GM08714 (cell line): ENCODE measurements around the gene KPNB1.

Experiments
- H3K4me3 ChIP-seq: fragments of 200-500 bp; sonication (Bioruptor generic); 2 replicates; pipeline ENCODE4 v1.5.1; 2014; ENCODE audit warnings: mild to moderate bottlenecking, low read length, inconsistent platforms
- ZNF274 ChIP-seq: IDR thresholded peaks from 2 replicates; pipeline ENCODE4 v1.6.1; 2012; ENCODE audit warnings: mild to moderate bottlenecking, low read depth, low read length

The KPNB1 gene

DNA sequence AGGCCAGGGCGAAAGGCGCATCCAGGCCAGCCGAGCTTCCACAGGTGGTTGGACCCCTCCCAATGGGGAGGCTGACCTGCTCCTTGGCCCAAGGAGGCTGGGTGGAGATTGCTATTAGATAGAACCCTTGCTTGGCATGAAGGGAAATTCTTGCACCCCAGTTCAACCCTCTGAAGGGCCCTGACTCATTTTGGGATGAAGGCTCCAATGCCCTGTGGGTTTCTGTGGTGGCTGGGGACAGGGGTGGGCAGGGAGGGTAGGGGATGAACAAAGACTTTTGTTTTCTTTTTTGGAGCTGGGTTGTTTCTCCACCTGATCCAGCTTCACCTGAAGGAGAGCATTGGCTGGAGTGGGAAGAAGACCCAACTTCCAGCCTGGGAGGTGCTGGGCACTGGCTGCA lies 66.7 kb downstream of the KPNB1 start:
- H3K4me3 ChIP-seq, result no peak overlapping the region
- TF ChIP-seq ZNF274, result no peak

DNA sequence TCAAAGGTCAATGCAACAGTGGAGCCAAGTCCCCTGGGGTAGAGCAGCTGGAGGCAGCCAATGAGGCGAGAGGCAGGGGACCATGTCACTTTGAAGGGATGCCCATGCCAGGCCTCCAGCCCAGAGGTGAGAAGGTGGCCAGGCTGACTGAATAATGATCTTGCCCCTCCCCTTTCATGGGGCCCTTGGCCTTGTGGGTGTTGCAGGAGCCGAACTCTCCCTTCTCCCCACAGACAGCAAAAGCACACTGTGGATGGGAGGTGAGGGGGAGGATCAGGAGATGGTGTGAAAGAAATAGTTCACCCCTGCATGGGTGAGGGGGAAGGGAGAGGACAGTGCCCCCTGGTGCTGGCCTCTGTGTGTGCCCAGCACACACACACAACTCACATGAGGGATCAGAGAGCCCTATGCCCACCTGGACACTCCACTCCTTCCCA lies 67.6 kb downstream of the KPNB1 start:
- no peak for TF ChIP-seq ZNF274
- H3K4me3 ChIP-seq, result no peak overlapping the region

DNA sequence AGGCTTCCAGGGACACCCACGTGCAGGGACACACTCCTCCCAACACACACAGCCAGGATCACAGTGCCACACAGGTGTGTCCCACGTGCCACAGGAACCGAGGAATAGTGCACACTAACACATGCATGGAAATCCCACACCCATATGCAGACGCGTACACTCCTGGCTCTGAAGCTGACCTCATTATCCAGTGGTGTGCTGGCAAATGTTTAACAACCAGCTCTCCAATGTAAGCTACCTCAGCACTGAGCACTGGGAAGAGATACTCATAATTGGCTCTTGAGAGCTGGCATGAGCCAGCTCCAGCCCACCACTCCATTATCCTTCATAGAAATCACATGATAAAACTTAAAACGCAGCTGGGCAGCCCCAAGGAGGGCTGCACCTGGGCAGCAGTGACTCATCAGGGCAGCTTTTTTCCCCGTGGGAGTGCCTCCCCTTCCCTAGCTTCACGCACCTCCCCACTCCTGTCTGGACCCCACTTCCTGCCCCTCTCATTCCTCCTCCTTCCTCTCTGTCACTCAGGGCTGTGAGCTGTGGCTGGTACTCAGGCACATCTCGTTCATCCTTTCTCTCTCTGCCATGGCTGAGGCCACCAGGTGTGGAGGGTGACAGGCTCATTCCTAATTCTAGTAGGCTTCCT lies 68.4 kb downstream of the KPNB1 start:
- TF ChIP-seq ZNF274, result no peak
- no peak overlapping the region for H3K4me3 ChIP-seq

DNA sequence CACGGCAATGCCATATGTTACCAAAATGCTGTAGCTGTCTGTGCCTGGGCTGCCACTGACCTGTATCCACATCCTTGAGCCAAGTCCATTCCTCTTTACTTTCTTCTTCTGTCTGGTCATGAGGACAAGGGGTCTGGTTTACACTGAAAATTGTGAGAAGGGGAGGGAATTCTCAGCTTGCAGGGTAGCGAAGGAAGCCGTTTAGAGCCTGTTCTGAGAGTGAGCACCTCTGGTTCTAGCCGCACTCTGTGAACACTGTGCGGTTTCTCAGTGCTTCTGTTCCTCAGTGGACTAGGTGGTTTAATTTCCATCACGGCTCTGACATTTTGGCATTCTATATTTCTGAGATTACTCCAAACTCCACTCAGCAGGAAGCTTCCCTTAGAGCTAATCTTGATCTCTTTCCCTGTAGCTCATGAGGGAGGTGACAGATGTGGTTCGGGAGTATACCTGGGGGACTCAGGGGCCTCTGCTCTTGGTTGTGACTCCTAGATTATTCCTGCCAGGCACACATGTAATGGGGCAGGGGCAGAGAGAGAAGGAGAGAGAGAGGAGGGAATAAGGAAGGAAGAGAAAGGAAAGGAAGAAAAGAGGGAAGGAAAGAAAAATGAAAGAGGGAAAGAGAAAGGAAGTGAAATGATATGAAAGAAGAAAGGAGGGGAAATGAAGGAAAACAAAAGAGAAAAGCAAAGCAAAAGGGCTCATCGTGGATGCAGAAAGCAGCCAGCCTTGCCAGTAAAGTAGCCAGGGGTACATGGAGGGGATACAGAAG lies 69.1 kb downstream of the KPNB1 start:
- no peak for TF ChIP-seq ZNF274
- H3K4me3 ChIP-seq, result no peak overlapping the region

DNA sequence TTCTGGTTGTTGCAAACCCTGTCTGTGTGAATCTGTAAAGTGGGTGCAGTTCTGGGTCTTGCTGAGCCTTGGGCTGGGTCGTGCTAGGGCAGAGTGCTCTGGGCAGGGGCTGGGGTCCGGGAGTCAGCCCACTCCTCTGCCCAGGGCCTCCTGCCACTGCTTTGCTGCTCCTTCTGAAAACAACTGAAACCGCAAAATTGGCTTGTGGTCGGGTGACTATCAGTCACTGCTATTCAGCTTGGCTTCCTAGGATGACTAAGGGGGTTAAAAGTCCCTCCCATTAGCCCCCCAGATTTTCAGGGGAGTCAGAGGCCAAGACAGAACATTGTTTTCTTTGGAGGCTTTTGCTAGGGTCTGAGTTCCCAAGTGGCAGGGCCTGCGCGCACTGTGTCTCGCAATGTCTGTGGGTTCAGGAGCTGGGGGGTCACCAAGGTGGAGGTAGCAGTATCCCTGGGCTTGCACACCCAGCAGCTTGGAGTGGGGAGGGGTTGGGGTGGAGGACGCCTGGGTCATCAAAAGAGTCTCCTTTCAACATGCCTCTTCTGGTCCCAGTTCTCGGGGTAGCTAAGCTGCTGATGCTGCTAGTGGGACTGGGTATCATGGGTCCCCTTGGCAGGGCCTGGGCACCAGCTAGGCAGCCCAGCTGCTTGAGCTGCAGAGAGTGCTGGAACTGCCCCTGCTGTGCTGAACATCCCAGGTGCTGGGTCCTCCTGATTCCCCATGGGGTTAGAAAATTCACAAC lies 69.9 kb downstream of the KPNB1 start:
- H3K4me3 ChIP-seq, result no peak overlapping the region
- TF ChIP-seq ZNF274, result no peak

DNA sequence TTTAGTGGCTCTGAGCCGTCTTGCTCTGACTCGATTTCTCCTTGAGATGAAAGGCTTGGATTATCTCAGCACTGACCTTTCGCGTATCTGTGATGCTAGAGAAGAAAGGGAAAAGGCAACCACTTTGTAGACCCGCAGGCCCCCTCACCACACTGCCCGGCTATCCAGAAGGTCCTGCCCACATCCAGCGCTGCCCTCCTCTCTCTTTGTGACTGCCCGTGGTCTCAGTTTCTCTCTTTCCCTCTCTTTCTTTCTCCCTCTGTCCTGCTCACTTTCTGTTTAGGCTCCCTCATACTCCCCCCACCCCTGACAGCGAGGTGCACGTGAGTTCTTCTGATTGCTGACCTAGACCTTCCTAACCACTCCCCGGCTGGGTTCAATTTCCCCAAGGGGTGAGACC lies 70.5 kb downstream of the KPNB1 start:
- no peak for TF ChIP-seq ZNF274
- H3K4me3 ChIP-seq, result no peak overlapping the region

DNA sequence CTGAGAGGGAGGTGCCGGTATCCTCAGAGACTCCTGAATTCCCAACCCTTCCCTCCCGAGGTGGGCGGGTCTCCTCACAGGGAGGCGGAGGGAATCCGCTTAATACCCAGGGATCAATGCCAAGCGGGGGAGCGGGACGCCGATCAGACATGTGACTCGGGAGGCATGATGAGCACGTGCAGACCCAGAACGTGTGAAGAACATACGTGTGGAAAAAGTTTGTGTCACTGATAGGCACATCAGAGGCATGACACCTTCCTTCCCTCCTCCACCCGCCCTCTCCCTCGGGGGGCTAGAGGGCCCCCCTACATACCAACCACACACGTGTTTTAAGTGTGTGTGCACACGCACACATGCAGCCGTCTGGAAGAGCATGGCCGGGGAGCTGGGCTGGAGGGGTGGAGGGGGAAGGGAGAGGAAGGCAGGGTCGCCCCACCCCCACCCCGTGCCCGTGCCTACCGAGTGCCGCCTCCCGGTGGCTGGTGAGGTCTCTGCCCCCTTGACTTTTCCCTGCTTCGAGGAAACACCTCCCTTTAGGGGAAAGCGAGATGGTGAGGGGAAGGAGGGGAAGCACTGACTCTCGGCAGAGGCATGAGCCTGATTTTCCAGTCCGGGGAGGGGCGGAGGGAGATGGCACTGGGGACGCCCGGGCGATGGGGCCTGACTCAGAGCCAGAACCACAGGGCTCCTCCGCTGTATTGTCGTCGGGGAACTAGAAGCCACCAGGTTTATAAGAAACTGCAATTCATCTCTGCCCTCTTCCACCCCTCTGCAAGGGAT lies 71.2 kb downstream of the KPNB1 start:
- H3K4me3 ChIP-seq, result no peak overlapping the region
- TF ChIP-seq ZNF274, result no peak

DNA sequence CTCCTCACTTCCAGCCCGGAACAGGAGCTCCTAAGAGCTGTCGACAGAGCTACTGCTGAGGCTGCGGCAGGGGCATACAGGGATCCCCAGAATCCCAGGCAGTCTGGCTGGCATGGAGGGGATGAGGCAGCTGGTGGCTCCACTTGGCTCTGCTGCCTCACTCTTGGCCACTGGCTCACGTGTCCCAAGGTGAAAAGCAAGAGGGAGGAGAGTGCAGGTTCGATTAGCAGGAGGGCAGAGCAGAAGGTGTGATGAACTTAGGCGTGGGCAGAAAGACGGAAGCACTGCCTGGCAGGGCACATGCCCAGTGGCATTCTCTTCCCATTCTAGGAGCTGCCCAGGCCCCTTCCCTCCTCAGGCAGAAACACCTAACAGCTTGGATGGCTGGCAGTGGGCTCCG lies 72.0 kb downstream of the KPNB1 start:
- TF ChIP-seq ZNF274, result no peak
- no peak overlapping the region for H3K4me3 ChIP-seq

DNA sequence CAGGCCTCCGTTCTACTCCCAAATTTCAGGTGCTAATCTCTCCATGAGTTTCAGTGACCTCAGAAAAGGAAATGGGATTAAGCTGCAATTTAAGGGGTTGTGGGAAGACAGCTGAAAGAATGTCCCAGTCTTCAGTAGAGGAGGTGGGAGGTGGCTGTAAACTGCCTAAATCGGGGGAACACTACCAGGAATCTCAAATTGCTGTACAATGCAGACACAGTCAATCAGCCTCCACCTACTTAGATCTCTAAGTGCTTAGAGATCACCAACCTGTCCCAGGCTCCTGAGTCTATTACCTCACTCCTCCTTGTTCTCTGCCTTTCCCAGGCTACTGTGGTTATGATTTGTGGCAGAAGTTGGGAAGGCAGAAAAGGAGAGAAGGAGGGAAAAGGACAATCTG lies 75.0 kb downstream of the KPNB1 start:
- no peak for TF ChIP-seq ZNF274

DNA sequence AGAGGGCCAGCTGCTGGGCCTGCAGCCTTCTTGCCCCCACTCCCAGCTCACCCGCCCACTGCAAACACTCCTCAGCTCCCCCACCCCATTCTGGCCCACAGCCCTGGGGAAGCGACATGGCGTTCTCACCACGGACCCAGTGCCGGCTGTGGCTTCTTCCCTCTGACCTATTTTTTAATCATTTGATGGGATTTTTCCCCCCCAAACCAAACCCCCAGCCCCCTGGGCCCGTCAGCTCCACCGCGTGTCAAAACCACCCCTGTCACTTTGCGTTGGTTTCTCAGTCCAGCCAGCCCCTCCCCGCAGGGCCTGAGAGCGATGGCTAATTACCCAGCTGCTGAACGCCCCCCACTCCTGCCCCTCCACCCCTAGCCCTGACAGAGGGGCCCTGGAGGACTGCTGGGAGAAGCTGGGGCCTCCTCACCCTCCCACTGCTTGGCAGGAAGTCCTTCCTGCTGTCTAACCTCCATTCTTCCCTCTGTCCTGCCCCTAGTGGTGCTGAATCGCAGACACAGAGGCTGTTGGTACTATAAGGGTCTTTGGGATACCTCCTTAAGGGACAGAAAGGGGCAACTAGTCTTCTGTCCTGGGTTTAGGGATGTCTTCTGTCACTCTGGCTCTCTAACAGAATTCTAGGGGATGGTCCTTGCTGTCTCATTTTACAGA lies 75.9 kb downstream of the KPNB1 start:
- H3K4me3 ChIP-seq, result no peak overlapping the region
- no peak for TF ChIP-seq ZNF274

More for the DNA sequence above, 75.0 kb downstream of the KPNB1 start:
- no peak overlapping the region for H3K4me3 ChIP-seq

DNA sequence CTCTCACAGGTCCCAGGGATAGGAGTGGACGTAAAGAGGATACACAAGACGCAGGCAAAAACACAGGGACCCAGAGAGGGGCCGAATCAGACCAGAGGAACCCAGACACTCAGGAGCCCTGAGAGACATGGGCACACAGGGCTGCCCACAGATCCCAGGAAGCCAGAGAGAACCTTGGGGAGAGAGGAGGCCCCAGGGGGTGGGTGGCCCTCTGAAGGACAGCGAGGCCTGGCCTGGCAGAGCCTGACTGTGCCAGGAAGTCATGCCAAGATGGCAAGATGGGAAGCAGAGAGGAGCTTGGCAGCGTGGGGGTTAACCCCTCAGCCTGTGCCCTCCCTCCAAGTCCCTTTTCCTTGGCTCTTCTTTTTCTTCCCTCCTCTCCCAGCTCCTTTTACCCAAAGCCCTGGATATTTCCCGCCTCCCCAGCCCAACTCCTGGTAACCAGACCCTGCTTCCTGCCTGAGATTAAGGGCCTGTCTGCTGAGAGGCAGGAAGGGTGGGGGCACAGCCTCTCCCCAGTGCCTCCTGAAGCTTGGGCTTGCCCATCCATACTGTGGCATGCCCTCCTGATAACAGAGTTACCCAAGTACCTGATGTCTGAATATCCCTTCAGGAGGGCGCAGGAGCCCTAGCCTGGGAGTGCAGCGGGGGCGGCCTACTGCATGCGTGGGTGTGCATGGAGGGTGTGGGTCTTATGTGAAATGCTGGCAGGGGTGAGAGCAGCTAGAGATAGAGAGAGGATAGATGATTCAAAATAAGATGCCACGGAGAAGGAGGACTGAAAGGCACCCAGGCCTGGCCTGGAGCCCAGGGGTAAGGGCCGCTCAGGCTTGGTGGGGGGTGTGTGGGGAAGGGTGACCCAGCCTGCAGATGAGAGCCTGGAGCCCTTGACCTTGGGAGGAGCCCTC lies 77.3 kb downstream of the KPNB1 start:
- no peak overlapping the region for H3K4me3 ChIP-seq
- no peak for TF ChIP-seq ZNF274

DNA sequence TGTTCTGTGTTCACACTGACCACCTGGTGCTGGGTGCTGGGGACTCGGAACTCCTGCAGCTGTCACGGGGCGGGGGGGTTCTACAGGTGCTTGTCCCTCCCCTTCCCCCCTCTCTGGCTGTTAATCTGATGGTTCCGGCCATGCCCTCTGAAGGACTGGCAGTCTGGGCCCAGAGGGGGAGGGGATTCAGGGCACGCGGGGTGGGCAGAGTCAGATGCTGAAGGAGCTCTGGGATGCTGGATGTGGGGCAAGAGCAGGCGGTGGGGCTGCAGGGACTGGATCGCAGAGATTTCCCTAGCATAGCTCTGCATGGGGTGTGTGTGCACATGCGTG lies 78.0 kb downstream of the KPNB1 start:
- no peak for TF ChIP-seq ZNF274
- no peak overlapping the region for H3K4me3 ChIP-seq
